Esophagus muscularis mucosa (tissue), 4 donors: ENCODE results near the gene NOS1. TPM values are rescaled to one million over a fixed set of nuclear protein-coding genes. Genes with fewer than 3 reads are reported as not detected.

ENCODE experiments used
- DNase-seq: peaks from one replicate; pipeline ENCODE4 v3.0.0-alpha.2; 2017; ENCODE audit errors: extremely low spot score
- H3K27ac ChIP-seq, 4 donors: fragments of 200-600 bp; sonication (generic); replicated peaks in 1 of 4; 1 replicate in 3 of 4; 2 replicates in 1 of 4; pipeline ENCODE4 v1.5.1; 2016 to 2019; ENCODE audit warnings: mild to moderate bottlenecking in 1 of 4
- H3K27me3 ChIP-seq, 4 donors: fragments of 200-600 bp; sonication (generic); one replicate each; pipeline versions ENCODE4 v1.5.1 to v1.6.0; 2016 to 2019
- H3K36me3 ChIP-seq, 4 donors: fragments of 200-600 bp; sonication (generic); one replicate each; pipeline ENCODE4 v1.5.1; 2016 to 2019
- H3K4me1 ChIP-seq, 4 donors: fragments of 200-600 bp; sonication (generic); one replicate each; pipeline ENCODE4 v1.5.1; 2016 to 2019
- H3K4me3 ChIP-seq, 4 donors: fragments of 200-600 bp; sonication (generic); 1 replicate in 2 of 4; 2 replicates in 2 of 4; pipeline ENCODE4 v1.5.1; 2016 to 2019; ENCODE audit warnings: mild to moderate bottlenecking in 4 of 4, moderate library complexity in 1 of 4
- H3K9me3 ChIP-seq, 4 donors: fragments of 200-600 bp; sonication (generic); 1 replicate in 3 of 4; 2 replicates in 1 of 4; pipeline ENCODE4 v1.5.1; 2016 to 2019
- EP300 ChIP-seq: sonication (generic); formaldehyde crosslinking; IDR thresholded peaks from one replicate; pipeline ENCODE4 v1.6.1; 2017; ENCODE audit warnings: antibody characterized with exemption
- POLR2A ChIP-seq: fragments of 450-650 bp; IDR thresholded peaks from one replicate; pipeline ENCODE4 v1.6.1; 2017; ENCODE audit warnings: antibody characterized with exemption, moderate library complexity, mild to moderate bottlenecking, low read depth
- POLR2AphosphoS5 ChIP-seq, 2 donors: sonication (generic); formaldehyde crosslinking; IDR thresholded peaks; one replicate each; pipeline ENCODE4 v1.6.1; 2017; ENCODE audit warnings: antibody characterized with exemption in 2 of 2
- WGBS: methylation state at CpG from one replicate; pipeline ENCODE4 v1.1.5; 2018; 5-methylcytosine and 5-hydroxymethylcytosine counted together
- intact Hi-C: fragments of 100-400 bp; cut with DNase I; formaldehyde crosslinking; loops from one replicate; pipeline ENCODE4 v1.15.1; 2023
- total RNA-seq, 4 donors: library from RNA; depleted of rRNA; stranded (reverse); fragments of >200 nt; gene quantifications; one replicate each; pipeline versions ENCODE4 v1.1.0 to v1.2.1, GENCODE V29; 2016
- TF ChIP-seq, protein P1 (sequence below), 3 experiments: fragments of 200-600 bp in 2 of 3; fragments of 450-650 bp in 1 of 3; sonication (generic) in 2 of 3; IDR thresholded peaks; one replicate each; pipeline ENCODE4 v1.5.1; 2017 to 2019; ENCODE audit warnings: antibody characterized with exemption in 3 of 3, mild to moderate bottlenecking in 2 of 3, moderate library complexity in 1 of 3

NOS1 gene
- total RNA-seq, 4 donors from 2014 or later: 1.7 to 4.0 (median 3.1) TPM

DNA sequence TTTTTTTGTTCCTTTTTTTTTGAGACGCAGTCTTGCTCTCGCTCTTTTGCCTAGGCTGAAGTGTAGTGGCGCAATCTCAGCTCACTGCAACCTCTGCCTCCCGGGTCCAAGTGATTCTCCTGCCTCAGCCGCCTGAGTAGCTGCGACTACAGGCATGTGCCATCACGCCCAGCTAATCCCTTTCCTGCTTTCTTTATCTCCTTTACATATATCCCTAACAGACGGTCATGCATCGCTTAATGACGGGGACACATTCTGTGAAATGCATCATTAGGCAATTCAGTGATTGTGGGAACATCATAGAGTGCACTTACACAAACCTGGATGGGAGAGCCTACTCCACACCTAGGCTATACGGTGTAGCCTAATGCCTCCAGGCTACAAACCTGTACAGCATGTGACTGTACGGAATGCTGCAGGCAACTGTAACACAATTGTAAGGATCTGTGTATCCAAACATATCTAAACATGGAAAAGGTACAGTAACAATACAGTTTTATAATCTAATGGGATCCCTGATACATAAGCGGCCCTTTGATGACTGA, 32.8 kb downstream of the NOS1 start:
- DNase-seq: no peak
- Histone ChIP-seq H3K9me3 (no peaks in the 10 kb centered on the region), H3K27ac (no peak overlapping the region), H3K4me1 (peaks cover 0 to 5% (median 3%) of the 10 kb centered on the region in 4 donors), H3K36me3 (no peaks in the 10 kb centered on the region), H3K27me3 (peaks cover 0 to 79% (median 0%) of the 10 kb centered on the region in 4 donors), H3K4me3 (no peak overlapping the region)
- WGBS: 80% methylated on average over 13 of the region's 13 CpGs
- TF ChIP-seq POLR2AphosphoS5 (IDR thresholded peaks at IDR 0.05): no peak
- no peak for TF ChIP-seq EP300
- TF ChIP-seq, protein P1, sequence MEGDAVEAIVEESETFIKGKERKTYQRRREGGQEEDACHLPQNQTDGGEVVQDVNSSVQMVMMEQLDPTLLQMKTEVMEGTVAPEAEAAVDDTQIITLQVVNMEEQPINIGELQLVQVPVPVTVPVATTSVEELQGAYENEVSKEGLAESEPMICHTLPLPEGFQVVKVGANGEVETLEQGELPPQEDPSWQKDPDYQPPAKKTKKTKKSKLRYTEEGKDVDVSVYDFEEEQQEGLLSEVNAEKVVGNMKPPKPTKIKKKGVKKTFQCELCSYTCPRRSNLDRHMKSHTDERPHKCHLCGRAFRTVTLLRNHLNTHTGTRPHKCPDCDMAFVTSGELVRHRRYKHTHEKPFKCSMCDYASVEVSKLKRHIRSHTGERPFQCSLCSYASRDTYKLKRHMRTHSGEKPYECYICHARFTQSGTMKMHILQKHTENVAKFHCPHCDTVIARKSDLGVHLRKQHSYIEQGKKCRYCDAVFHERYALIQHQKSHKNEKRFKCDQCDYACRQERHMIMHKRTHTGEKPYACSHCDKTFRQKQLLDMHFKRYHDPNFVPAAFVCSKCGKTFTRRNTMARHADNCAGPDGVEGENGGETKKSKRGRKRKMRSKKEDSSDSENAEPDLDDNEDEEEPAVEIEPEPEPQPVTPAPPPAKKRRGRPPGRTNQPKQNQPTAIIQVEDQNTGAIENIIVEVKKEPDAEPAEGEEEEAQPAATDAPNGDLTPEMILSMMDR (IDR thresholded peaks at IDR 0.05): no peak
- TF ChIP-seq POLR2A: no peak
- intact Hi-C loops: no loop called here

DNA sequence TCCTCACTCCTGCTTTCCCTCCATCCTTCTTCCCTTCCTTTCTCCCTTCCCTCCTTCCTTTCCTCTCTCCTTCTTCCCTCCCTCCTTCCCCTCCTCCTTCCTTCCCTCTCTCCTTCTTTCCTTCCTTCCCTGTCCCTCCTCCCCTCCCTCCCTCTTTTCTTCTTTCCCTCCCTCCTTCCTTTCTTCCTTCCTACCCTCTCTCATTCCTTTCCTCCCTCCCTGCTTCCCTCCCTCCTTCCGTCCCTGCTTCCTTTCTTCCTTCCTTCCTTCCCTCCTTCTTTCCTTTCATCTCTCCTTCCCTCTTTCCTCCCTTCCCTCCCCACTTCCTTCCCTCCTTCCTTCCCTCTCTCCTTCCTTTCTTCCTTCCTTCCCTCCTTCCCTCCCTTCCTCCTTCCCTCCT, 39.0 kb downstream of the NOS1 start:
- H3K36me3 ChIP-seq: no peaks in the 10 kb centered on the region
- H3K27me3 ChIP-seq: peaks cover 0 to 35% (median 0%) of the 10 kb centered on the region in 4 donors
- DNase-seq: no peak
- no peak for TF ChIP-seq POLR2AphosphoS5 (IDR thresholded peaks at IDR 0.05)
- TF ChIP-seq, protein P1 (IDR thresholded peaks at IDR 0.05): no peak
- 72% methylated on average over 1 of the region's 1 CpG for WGBS
- no peak overlapping the region for H3K27ac ChIP-seq
- intact Hi-C loops: no loop called here
- no peaks in the 10 kb centered on the region for H3K4me1 ChIP-seq
- H3K9me3 ChIP-seq: peaks cover 0 to 2% (median 0%) of the 10 kb centered on the region in 4 donors
- no peak overlapping the region for H3K4me3 ChIP-seq

GRCh38 chr12:117321572-117321971, 39.9 kb downstream of the NOS1 start:
- Histone ChIP-seq H3K4me3 (no peak overlapping the region), H3K27me3 (peaks cover 0 to 26% (median 0%) of the 10 kb centered on the region in 4 donors), H3K36me3 (no peaks in the 10 kb centered on the region)

GRCh38 chr12:117318591-117318990, 42.8 kb downstream of the NOS1 start:
- intact Hi-C loops: no loop called here

More at GRCh38 chr12:117321572-117321971, 39.9 kb downstream of the NOS1 start:
- 63% methylated on average over 4 of the region's 4 CpGs for WGBS
- H3K27ac ChIP-seq: no peak overlapping the region
- H3K4me1 ChIP-seq: no peaks in the 10 kb centered on the region
- intact Hi-C loops: no loop called here
- H3K9me3 ChIP-seq: peaks cover 0 to 11% (median 6%) of the 10 kb centered on the region in 4 donors
- no peak for DNase-seq
- TF ChIP-seq POLR2AphosphoS5 (IDR thresholded peaks at IDR 0.05): no peak
- no peak for TF ChIP-seq EP300

DNA sequence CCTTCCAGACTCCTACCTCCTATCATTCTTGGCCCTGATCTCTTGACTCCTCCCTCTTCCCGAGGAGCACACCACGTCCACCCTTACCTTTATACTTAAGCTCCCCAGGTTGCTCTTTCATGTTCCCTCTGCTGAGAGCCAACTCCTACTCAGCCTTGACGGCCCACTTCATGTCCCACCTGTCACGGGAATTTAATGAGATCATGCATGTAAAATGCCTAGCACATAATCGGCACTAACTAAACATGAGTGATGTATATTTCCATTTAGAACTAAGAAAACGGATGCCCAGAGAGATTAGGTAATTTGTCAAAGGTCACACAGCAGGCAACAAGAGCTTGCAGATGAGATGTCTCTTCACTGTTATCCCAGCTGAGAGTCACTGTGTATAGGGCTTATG, 45.1 kb downstream of the NOS1 start:
- no peak for DNase-seq
- Histone ChIP-seq H3K4me3 (no peak overlapping the region), H3K36me3 (no peaks in the 10 kb centered on the region), H3K4me1 (no peaks in the 10 kb centered on the region), H3K27me3 (no peaks in the 10 kb centered on the region), H3K27ac (no peak overlapping the region), H3K9me3 (peaks cover 0 to 20% (median 13%) of the 10 kb centered on the region in 4 donors)
- 70% methylated on average over 6 of the region's 6 CpGs for WGBS
- TF ChIP-seq EP300 (no peak), POLR2A (no peak), POLR2AphosphoS5 (IDR thresholded peaks at IDR 0.05) (no peak)
- TF ChIP-seq, protein P1 (IDR thresholded peaks at IDR 0.05): no peak
- intact Hi-C loops: no loop called here

More at GRCh38 chr12:117318591-117318990, 42.8 kb downstream of the NOS1 start:
- H3K27me3 ChIP-seq: peaks cover 0 to 9% (median 0%) of the 10 kb centered on the region in 4 donors
- no peak for TF ChIP-seq EP300
- no peak for TF ChIP-seq POLR2AphosphoS5 (IDR thresholded peaks at IDR 0.05)
- TF ChIP-seq, protein P1 (IDR thresholded peaks at IDR 0.05): no peak
- TF ChIP-seq POLR2A: no peak
- H3K4me1 ChIP-seq: no peaks in the 10 kb centered on the region
- 85% methylated on average over 4 of the region's 9 CpGs for WGBS
- no peak overlapping the region for H3K27ac ChIP-seq
- H3K4me3 ChIP-seq: no peak overlapping the region
- H3K36me3 ChIP-seq: no peaks in the 10 kb centered on the region
- peaks cover 0 to 20% (median 13%) of the 10 kb centered on the region in 4 donors for H3K9me3 ChIP-seq
- no peak for DNase-seq
